CD4-positive, alpha-beta T cell treated with Interleukin-4 for 4 hours (primary cell): ENCODE measurements around the gene SLC18A3.

ENCODE experiments used
- DNase-seq: peaks from one replicate; pipeline ENCODE4 v3.0.0-alpha.2; 2020

Gene SLC18A3

GRCh38 chr10:49612513-49613164 is 2.5 kb downstream of the SLC18A3 start:
- DNase-seq, result no peak

DNA sequence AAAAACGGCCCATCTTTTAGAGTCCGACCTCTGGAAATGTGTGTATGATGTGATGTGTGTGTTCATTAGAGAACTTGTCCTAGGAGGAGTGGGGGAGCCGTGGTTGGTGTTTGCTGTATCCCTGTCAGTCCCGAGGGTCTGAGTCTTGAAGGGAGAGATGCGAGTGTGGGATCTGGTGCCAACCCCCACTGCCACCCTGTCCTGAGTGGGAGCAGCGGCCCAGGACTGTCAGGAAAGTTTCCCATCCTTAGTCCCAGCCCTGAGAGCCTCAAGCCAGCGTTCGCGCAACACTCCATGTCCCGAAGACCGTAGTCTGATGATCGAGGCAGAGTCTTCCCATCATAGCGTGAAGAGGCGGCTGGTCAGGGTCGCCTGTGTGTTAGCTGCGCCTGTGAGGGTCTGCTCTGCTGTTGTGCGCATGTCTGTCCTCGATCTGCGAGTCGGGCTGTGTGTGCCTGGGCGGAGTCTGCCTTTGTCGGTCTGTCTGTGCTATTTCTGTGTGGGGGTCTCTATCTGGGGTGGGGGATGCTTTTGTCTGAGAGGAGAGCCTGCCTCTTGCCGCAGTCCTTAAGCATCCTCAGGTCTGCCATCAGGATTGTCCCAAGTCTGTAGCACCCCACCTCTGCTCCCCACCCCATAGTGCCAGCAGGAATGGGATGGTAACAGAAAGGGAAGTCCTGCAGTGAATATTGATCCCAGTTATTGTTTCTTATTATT is 3.2 kb downstream of the SLC18A3 start:
- no peak for DNase-seq

DNA sequence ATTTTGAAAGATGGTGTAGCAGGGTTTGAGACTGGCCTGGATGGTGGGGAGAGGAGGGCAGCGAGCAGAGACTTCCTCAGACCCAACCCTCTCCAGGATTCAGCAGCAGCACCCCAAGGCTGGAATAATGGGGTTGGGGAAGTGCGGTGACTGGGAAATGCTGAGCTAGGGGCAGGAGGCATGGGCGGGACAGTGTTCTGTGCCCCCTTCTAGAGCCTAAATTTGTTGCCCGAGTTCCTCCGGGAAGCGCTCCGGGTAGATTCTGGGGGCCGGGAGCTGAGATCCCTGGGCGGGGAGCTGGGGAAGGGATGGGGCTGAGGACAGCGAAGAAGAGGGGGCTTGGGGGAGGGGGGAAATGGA is 3.8 kb downstream of the SLC18A3 start, which contains the start of gene CHAT:
TSS of gene CHAT (plus strand) at position 156 of the 360 bp plus-strand sequence. CDS start at position 309, 153 bp downstream.
- DNase-seq, result no peak

- DNase-seq, result no peak
Measured at GRCh38 chr10:49614242-49615198, 4.4 kb downstream of the SLC18A3 start.

- no peak for DNase-seq
Measured at GRCh38 chr10:49615213-49615612, 5.1 kb downstream of the SLC18A3 start.

GRCh38 chr10:49615721-49616120 is 5.6 kb downstream of the SLC18A3 start:
- DNase-seq, result no peak

GRCh38 chr10:49616421-49617101 is 6.5 kb downstream of the SLC18A3 start:
- DNase-seq, result no peak

- DNase-seq, result no peak
Measured at GRCh38 chr10:49617121-49618020, 7.3 kb downstream of the SLC18A3 start.

DNA sequence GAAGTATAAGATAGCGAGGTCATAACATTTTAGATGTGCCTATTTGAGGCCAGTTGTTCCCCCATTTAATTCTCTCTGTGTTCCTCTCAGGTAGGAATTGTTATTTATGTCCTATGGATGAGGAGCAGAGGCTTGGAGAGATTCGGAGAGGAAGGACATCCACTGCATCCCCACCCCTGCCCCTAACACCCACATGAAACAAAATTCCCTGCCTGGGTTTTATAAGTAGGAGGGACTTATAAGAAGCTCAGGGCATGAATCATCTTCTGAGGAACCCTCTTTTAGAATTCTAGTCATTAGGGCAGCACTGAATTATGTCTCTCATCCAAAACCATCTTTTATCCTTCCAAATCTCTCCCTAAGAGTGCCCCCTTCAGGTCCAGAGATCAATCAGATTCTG is 8.7 kb downstream of the SLC18A3 start:
- no peak for DNase-seq

DNA sequence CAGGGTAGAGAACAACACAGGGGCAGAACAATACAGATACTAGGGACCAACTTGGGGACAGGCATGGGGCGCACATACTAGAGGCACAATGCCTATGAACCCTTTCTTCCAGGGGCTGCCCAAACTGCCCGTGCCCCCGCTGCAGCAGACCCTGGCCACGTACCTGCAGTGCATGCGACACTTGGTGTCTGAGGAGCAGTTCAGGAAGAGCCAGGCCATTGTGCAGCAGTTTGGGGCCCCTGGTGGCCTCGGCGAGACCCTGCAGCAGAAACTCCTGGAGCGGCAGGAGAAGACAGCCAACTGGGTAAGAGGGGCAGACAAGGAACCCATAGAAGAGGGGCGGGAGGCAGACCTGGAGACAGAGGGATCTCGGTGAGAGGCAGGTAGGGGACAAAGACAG is 9.5 kb downstream of the SLC18A3 start:
- no peak for DNase-seq

DNA sequence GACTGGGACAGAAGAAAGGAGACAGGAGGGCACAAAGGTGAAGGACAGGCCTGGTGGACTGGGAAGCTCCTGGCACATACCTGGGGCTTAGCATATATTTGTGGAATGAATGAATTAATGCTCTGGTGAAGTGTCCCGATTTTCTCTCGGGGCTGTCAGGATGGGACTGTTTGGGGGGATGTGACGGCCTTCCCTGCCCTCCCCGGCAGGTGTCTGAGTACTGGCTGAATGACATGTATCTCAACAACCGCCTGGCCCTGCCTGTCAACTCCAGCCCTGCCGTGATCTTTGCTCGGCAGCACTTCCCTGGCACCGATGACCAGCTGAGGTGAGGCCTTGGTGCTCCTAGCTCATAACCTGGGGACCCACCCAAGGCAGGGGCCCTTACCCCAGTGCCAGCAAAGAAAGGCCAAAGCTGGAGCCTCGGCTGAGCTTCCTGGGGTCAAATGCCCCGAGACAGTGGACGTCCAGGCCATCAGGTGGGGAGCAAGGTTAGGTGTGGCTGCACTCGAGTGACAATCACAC is 10.2 kb downstream of the SLC18A3 start:
- DNase-seq, result no peak

GRCh38 chr10:49620841-49621378 is 10.8 kb downstream of the SLC18A3 start:
- DNase-seq, result no peak

- DNase-seq, result no peak
Measured at GRCh38 chr10:49621561-49621960, 11.5 kb downstream of the SLC18A3 start.

- no peak for DNase-seq
Measured at GRCh38 chr10:49622426-49623425, 12.6 kb downstream of the SLC18A3 start.

DNA sequence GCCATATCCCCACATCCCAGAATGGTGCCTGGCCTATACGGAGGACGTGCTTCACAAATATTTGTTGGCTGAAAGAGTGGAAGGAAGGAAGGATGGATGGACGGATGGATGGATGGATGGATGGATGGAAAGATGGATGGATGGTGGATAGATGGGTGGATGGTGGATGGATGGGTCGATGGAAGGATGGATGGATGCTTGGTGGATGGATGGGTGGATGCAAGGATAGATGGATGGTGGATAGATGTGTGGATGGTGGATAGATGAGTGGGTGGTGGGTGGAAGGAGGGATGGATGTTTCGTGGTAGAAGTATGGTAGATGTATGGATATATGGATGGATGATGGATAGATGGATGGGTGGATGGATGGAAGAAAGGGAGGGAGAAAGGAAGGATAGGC is 14.5 kb downstream of the SLC18A3 start:
- DNase-seq, result no peak

- DNase-seq, result no peak
Measured at GRCh38 chr10:49625411-49625810, 15.3 kb downstream of the SLC18A3 start.

GRCh38 chr10:49627038-49627437 is 16.9 kb downstream of the SLC18A3 start:
- DNase-seq, result no peak

DNA sequence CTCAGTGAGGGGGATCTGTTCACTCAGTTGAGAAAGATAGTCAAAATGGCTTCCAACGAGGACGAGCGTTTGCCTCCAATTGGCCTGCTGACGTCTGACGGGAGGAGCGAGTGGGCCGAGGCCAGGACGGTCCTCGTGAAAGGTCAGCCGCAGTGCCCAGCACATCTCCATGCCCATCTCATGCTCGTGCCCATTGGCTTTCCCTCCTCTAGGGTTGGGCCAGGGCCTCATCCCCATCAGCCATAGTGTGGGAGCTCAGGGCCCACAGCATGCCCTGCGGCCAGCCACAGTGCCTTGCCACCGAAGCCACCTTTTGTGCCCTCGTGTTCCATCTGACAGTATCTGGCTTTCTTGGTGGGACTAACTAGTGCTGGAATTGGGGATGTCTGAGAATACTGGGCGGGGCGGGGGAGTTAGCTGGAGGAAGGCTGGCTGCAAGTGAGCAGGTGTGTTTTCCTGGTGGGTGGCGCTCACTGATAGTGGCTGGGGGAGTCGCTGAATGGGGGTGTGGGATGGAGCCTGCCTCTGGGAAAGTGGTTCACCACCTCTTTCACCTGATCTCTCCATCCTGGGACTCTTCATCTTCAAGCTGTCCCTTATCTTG is 17.6 kb downstream of the SLC18A3 start:
- no peak for DNase-seq

GRCh38 chr10:49628599-49628998 is 18.5 kb downstream of the SLC18A3 start:
- no peak for DNase-seq
